ENCODE results near the gene PRKG1.

The PRKG1 gene

GRCh38 chr10:52064084-52064845 lies 990.0 kb downstream of the PRKG1 start:
- no peak for TF ChIP-seq CTCF (IDR thresholded peaks at IDR 0.05; ENCODE audit: insufficient read depth, low read depth, low read length, missing control alignments)
- H3K4me3 ChIP-seq (ENCODE audit: low read depth, low read length): no peak overlapping the region
- DNase-seq (ENCODE audit: low read depth): no peak

- no peak overlapping the region for H3K4me3 ChIP-seq (ENCODE audit: low read depth, low read length)
- TF ChIP-seq CTCF (IDR thresholded peaks at IDR 0.05; ENCODE audit: insufficient read depth, low read depth, low read length, missing control alignments): no peak
- DNase-seq (ENCODE audit: low read depth): peak; percentile 11
These were observed 992.1 kb downstream of the PRKG1 start for GRCh38 chr10:52066383-52066782.

GRCh38 chr10:52068485-52068884 lies 994.2 kb downstream of the PRKG1 start:
- DNase-seq (ENCODE audit: low read depth): no peak
- H3K4me3 ChIP-seq (ENCODE audit: low read depth, low read length): no peak overlapping the region
- TF ChIP-seq CTCF (IDR thresholded peaks at IDR 0.05; ENCODE audit: insufficient read depth, low read depth, low read length, missing control alignments): no peak

GRCh38 chr10:52071814-52072213 lies 997.5 kb downstream of the PRKG1 start:
- no peak for DNase-seq (ENCODE audit: low read depth)
- no peak overlapping the region for H3K4me3 ChIP-seq (ENCODE audit: low read depth, low read length)
- TF ChIP-seq CTCF (IDR thresholded peaks at IDR 0.05; ENCODE audit: insufficient read depth, low read depth, low read length, missing control alignments): no peak

- DNase-seq (ENCODE audit: low read depth): no peak
- TF ChIP-seq CTCF (IDR thresholded peaks at IDR 0.05; ENCODE audit: insufficient read depth, low read depth, low read length, missing control alignments): no peak
- H3K4me3 ChIP-seq (ENCODE audit: low read depth, low read length): no peak overlapping the region
These were observed 1000.3 kb downstream of the PRKG1 start for GRCh38 chr10:52074505-52075026.

- DNase-seq (ENCODE audit: low read depth): no peak
- no peak overlapping the region for H3K4me3 ChIP-seq (ENCODE audit: low read depth, low read length)
- no peak for TF ChIP-seq CTCF (IDR thresholded peaks at IDR 0.05; ENCODE audit: insufficient read depth, low read depth, low read length, missing control alignments)
These were observed 1003.5 kb downstream of the PRKG1 start for GRCh38 chr10:52077814-52078213.
